ENCODE measurements around the gene HSPB3. TPM values are rescaled to one million over a fixed set of nuclear protein-coding genes. Genes with fewer than 3 reads are reported as not detected.

Gene HSPB3
- 1 to 10 TPM; 1.7 to 4.1 TPM for total RNA-seq

GRCh38 chr5:54455413-54456157 lies at the start of gene HSPB3:
HSPB3 (plus strand) TSS chr5:54455699; CDS start chr5:54455790, 91 bp downstream.
- 79% methylated on average over 18 of the region's 18 CpGs for WGBS
- no peak for DNase-seq (ENCODE audit: low spot score)
- TF ChIP-seq POLR2AphosphoS5 (IDR thresholded peaks at IDR 0.05) (no peak), CTCF (IDR thresholded peaks at IDR 0.05) (no peak), POLR2A (IDR thresholded peaks at IDR 0.05) (no peak)
- intact Hi-C loops (cut with DNase I): no loop called here
- Histone ChIP-seq H3K27me3 (replicated peaks; ENCODE audit: insufficient read depth) (no peaks in the 10 kb centered on the region), H3K9me3 (no peaks in the 10 kb centered on the region), H3K27ac (no peak within 1 kb of the TSS), H3K4me3 (no peak within 1 kb of the TSS), H3K36me3 (no peaks in the 10 kb centered on the region), H3K4me1 (replicated peaks) (peaks cover 5% of the 10 kb centered on the region)

- H3K9me3 ChIP-seq: no peaks in the 10 kb centered on the region
- TF ChIP-seq POLR2AphosphoS5 (IDR thresholded peaks at IDR 0.05) (no peak), POLR2A (IDR thresholded peaks at IDR 0.05) (no peak), CTCF (IDR thresholded peaks at IDR 0.05) (no peak)
- H3K4me3 ChIP-seq: no peak overlapping the region
- no peaks in the 10 kb centered on the region for H3K4me1 ChIP-seq (replicated peaks)
- 88% methylated on average over 2 of the region's 2 CpGs for WGBS
- no peak for DNase-seq (ENCODE audit: low spot score)
- no peak overlapping the region for H3K27ac ChIP-seq
- no peaks in the 10 kb centered on the region for H3K36me3 ChIP-seq
- intact Hi-C loops (cut with DNase I): no loop called here
- no peaks in the 10 kb centered on the region for H3K27me3 ChIP-seq (replicated peaks; ENCODE audit: insufficient read depth)
Observed at GRCh38 chr5:54411176-54411575, 44.3 kb upstream of the HSPB3 start.

- 90% methylated on average over 2 of the region's 2 CpGs for WGBS
Observed at GRCh38 chr5:54412913-54413312, 42.6 kb upstream of the HSPB3 start.

GRCh38 chr5:54415147-54415546 lies 40.4 kb upstream of the HSPB3 start:
- TF ChIP-seq POLR2AphosphoS5 (IDR thresholded peaks at IDR 0.05) (no peak), CTCF (IDR thresholded peaks at IDR 0.05) (no peak), POLR2A (IDR thresholded peaks at IDR 0.05) (no peak)
- Histone ChIP-seq H3K27me3 (replicated peaks; ENCODE audit: insufficient read depth) (no peaks in the 10 kb centered on the region), H3K4me1 (replicated peaks) (no peaks in the 10 kb centered on the region), H3K36me3 (no peaks in the 10 kb centered on the region), H3K27ac (no peak overlapping the region), H3K4me3 (no peak overlapping the region), H3K9me3 (no peaks in the 10 kb centered on the region)
- intact Hi-C loops (cut with DNase I): loop anchor here (5.0 kb wide), 1 partner anchor 103 kb away; the partner anchor contains the start of gene ARL15
- DNase-seq (ENCODE audit: low spot score): no peak
- 87% methylated on average over 3 of the region's 3 CpGs for WGBS

More at GRCh38 chr5:54412913-54413312, 42.6 kb upstream of the HSPB3 start:
- DNase-seq (ENCODE audit: low spot score): no peak
- H3K36me3 ChIP-seq: no peaks in the 10 kb centered on the region
- TF ChIP-seq CTCF (IDR thresholded peaks at IDR 0.05): no peak
- TF ChIP-seq POLR2A (IDR thresholded peaks at IDR 0.05): no peak
- no peak for TF ChIP-seq POLR2AphosphoS5 (IDR thresholded peaks at IDR 0.05)
- intact Hi-C loops (cut with DNase I): no loop called here
- H3K27ac ChIP-seq: no peak overlapping the region
- no peaks in the 10 kb centered on the region for H3K4me1 ChIP-seq (replicated peaks)
- no peak overlapping the region for H3K4me3 ChIP-seq
- no peaks in the 10 kb centered on the region for H3K9me3 ChIP-seq
- no peaks in the 10 kb centered on the region for H3K27me3 ChIP-seq (replicated peaks; ENCODE audit: insufficient read depth)

All from prostate gland (tissue), 2 donors.